A549 (cell line): ENCODE measurements around the gene AQP7. TPM values are rescaled to one million over a fixed set of nuclear protein-coding genes. Genes with fewer than 3 reads are reported as not detected.
"Not testable (repeated sequence)": the region's sequence is repeated elsewhere in the genome, so short reads cannot be mapped to it uniquely, and the experiment has no call there.

Source experiments
- ATAC-seq, 2 experiments: fragments of 200-7000 bp in 1 of 2; fragments of >200 bp in 1 of 2; cut with Nextera tagmentation in 1 of 2; cut with Tn5 transposase in 1 of 2; 3 replicates each; pipeline versions ENCODE4 v1.8.0 to v1.9.1; 2018 to 2020; ENCODE audit warnings: mild to moderate bottlenecking in 1 of 2, moderate library complexity in 1 of 2
- CTCF ChIA-PET: fragments of 300-600 bp; sonication (Branson Sonifier 250); formaldehyde crosslinking; extraction: SDS; loops from one replicate; lab custom pipeline; 2021; ENCODE audit warnings: antibody characterized with exemption, inconsistent platforms; lab: Yijun Ruan, JAX
- POLR2A ChIA-PET: fragments of 350-600 bp; formaldehyde crosslinking; extraction: SDS; loops from one replicate; lab custom pipeline; 2021; ENCODE audit warnings: antibody characterized with exemption, inconsistent platforms; lab: Yijun Ruan, JAX
- DNase-seq, 2 experiments: peaks; one replicate each; pipeline versions ENCODE4 v3.0.0 to v3.0.0-alpha.2; 2011 to 2016; ENCODE audit warnings: low read depth in 1 of 2, low spot score in 1 of 2
- FAIRE-seq: peaks from 2 replicates; lab custom pipeline; 2011; peaks lifted over from hg19 to GRCh38; lab: Jason Lieb, UNC
- H3K27ac ChIP-seq, 2 experiments: fragments of >200 bp; sonication (Bioruptor Twin); formaldehyde crosslinking; 3 replicates each; pipeline ENCODE4 v1.5.1; 2016 to 2017
- H3K4me1 ChIP-seq: fragments of >200 bp; sonication (Bioruptor Twin); formaldehyde crosslinking; 3 replicates; pipeline ENCODE4 v1.6.1; 2016
- H3K4me2 ChIP-seq: fragments of >200 bp; sonication (Bioruptor Twin); formaldehyde crosslinking; 3 replicates; pipeline ENCODE4 v1.6.1; 2016
- H3K4me3 ChIP-seq: fragments of >200 bp; sonication (Bioruptor Twin); formaldehyde crosslinking; 3 replicates; pipeline ENCODE4 v1.5.1; 2016
- H3K9me3 ChIP-seq: fragments of >200 bp; sonication (Bioruptor Twin); formaldehyde crosslinking; 3 replicates; pipeline ENCODE4 v1.6.1; 2016
- BHLHE40 ChIP-seq: IDR thresholded peaks from 2 replicates; pipeline ENCODE4 v1.6.1; 2012; ENCODE audit warnings: low read depth, low read length, inconsistent platforms
- CEBPB ChIP-seq, 2 experiments: fragments of >200 bp in 1 of 2; sonication (Bioruptor Twin) in 1 of 2; formaldehyde crosslinking in 1 of 2; IDR thresholded peaks; 2 replicates each; pipeline ENCODE4 v1.6.1; 2012 to 2016
- CHD2 ChIP-seq: fragments of 150-350 bp; IDR thresholded peaks from 2 replicates; pipeline ENCODE4 v1.6.1; 2014; ENCODE audit warnings: low read length; ENCODE audit not compliant: partially characterized antibody
- ESRRA ChIP-seq: fragments of 150-350 bp; IDR thresholded peaks from 2 replicates; pipeline ENCODE4 v1.6.1; 2014; ENCODE audit warnings: mild to moderate bottlenecking, low read length, borderline replicate concordance
- FOSL2 ChIP-seq, 2 experiments: fragments of 450-650 bp in 1 of 2; fragments of >200 bp in 1 of 2; sonication (Bioruptor Twin) in 1 of 2; formaldehyde crosslinking; IDR thresholded peaks; 2 replicates each; pipeline versions ENCODE4 v1.5.0 to v1.6.1; 2016 to 2020; ENCODE audit warnings: mild to moderate bottlenecking in 1 of 2, moderate library complexity in 1 of 2
- FOXS1 ChIP-seq: fragments of 250-450 bp; sonication (Bioruptor Pico); IDR thresholded peaks from 2 replicates; pipeline ENCODE4 v1.5.0; 2020; ENCODE audit warnings: mild to moderate bottlenecking, moderate library complexity
- GATA3 ChIP-seq: IDR thresholded peaks from 2 replicates; pipeline ENCODE4 v1.6.1; 2012; ENCODE audit warnings: borderline replicate concordance
- JUN ChIP-seq, 2 experiments: fragments of >200 bp; sonication (Bioruptor Twin); formaldehyde crosslinking; IDR thresholded peaks; 2 replicates in 1 of 2; 3 replicates in 1 of 2; pipeline ENCODE4 v1.6.1; 2016 to 2017
- KDM5A ChIP-seq: fragments of 200-600 bp; sonication (generic); IDR thresholded peaks from 2 replicates; pipeline ENCODE4 v1.6.1; 2016; ENCODE audit warnings: antibody characterized with exemption, mild to moderate bottlenecking
- MAFK ChIP-seq: fragments of 450-650 bp; IDR thresholded peaks from 2 replicates; pipeline ENCODE4 v1.6.1; 2014; ENCODE audit not compliant: partially characterized antibody
- MAZ ChIP-seq: fragments of 150-350 bp; IDR thresholded peaks from 2 replicates; pipeline ENCODE4 v1.6.1; 2014; ENCODE audit warnings: antibody characterized with exemption, low read depth, low read length, borderline replicate concordance
- MYC ChIP-seq: IDR thresholded peaks from 2 replicates; pipeline ENCODE4 v1.6.1; 2012; ENCODE audit warnings: mild to moderate bottlenecking, inconsistent platforms, low read length, improper control_type of control experiment, borderline replicate concordance
- NPAS2 ChIP-seq: fragments of 250-450 bp; sonication (Bioruptor Pico); IDR thresholded peaks from 2 replicates; pipeline ENCODE4 v1.8.0; 2022; ENCODE audit warnings: mild to moderate bottlenecking, moderate library complexity, borderline replicate concordance
- POLR2AphosphoS2 ChIP-seq: conservative IDR thresholded peaks from 2 replicates; pipeline ENCODE4 v1.6.1; 2012; ENCODE audit warnings: low read length, improper control_type of control experiment, inconsistent platforms
- RCOR1 ChIP-seq: fragments of 150-350 bp; IDR thresholded peaks from 2 replicates; pipeline ENCODE4 v1.6.1; 2014; ENCODE audit warnings: antibody characterized with exemption, low read length, low read depth
- SMC3 ChIP-seq: fragments of >200 bp; sonication (Bioruptor Twin); formaldehyde crosslinking; IDR thresholded peaks from 3 replicates; pipeline ENCODE4 v1.6.1; 2018; ENCODE audit warnings: inconsistent platforms
- SREBF2 ChIP-seq: fragments of 450-650 bp; IDR thresholded peaks from 2 replicates; pipeline ENCODE4 v1.6.1; 2014; ENCODE audit warnings: mild to moderate bottlenecking, moderate library complexity
- ZC3H11A ChIP-seq: fragments of 450-650 bp; IDR thresholded peaks from 2 replicates; pipeline ENCODE4 v1.6.1; 2014; ENCODE audit warnings: antibody characterized with exemption, mild to moderate bottlenecking
- WGBS: methylation state at CpG from one replicate; pipeline ENCODE4 v1.1.6; 2017; ENCODE audit errors: missing lambda C conversion rate; 5-methylcytosine and 5-hydroxymethylcytosine counted together
- polyA plus RNA-seq, 4 experiments: library from polyadenylated mRNA; depleted of rRNA in 3 of 4; stranded (reverse); fragments of >200 nt; fragmentation: RNase III in 1 of 4; extraction: RNeasy Plus Mini Kit Qiagen cat#74134 plus additional on column Dnase treatment in 1 of 4; gene quantifications; 2 replicates in 3 of 4; 3 replicates in 1 of 4; pipeline ENCODE4 v1.2.3, GENCODE V29; 2011 to 2017
- TF ChIP-seq, protein P1 (sequence below): fragments of >200 bp; sonication (Bioruptor Twin); formaldehyde crosslinking; IDR thresholded peaks from 3 replicates; pipeline ENCODE4 v1.5.1; 2016
- TF ChIP-seq, protein P2 (sequence below): fragments of 150-350 bp; IDR thresholded peaks from 2 replicates; pipeline ENCODE4 v1.6.1; 2014; ENCODE audit warnings: low read depth, mild to moderate bottlenecking, low read length
- TF ChIP-seq, protein P3 (sequence below): fragments of 450-650 bp; IDR thresholded peaks from 2 replicates; pipeline ENCODE4 v1.6.1; 2014; ENCODE audit warnings: antibody characterized with exemption
- TF ChIP-seq, protein P4 (sequence below): fragments of >200 bp; sonication (Bioruptor Twin); formaldehyde crosslinking; IDR thresholded peaks from 2 replicates; pipeline ENCODE4 v1.6.1; 2016

The AQP7 gene
- polyA plus RNA-seq, 2 of the 4 experiments (the other 2 are of a cell fraction) = 0.61 to 1.1 TPM

DNA sequence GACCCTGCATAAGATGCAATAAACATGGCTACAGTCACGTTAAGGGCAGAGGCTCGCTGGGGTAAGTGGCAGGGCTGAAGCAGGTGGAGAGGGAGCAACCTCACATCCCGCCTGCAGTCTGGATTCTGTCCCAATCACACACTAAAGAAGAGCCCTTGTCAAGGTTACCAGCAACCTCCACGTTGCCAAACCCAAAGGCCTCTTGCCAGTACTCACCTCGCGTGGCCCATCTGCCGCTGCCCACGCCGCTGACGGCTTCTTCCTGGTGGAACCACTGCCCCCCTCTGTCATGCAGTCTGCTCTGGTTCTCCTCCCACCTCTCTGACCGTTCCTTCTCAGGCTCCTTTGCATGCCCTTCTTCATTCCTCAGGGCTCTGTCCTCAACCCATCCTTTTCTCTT lies 8.8 kb downstream of the AQP7 start:
- POLR2A ChIA-PET = no interaction called here
- H3K4me1 ChIP-seq = peaks cover 32% of the 10 kb centered on the region
- CTCF ChIA-PET = interaction anchor here (0.9 to 3.4 kb wide), 5 partner anchors 10 to 106 kb away, joined by 4 to 24 read pairs (median 5); partner anchors contain the start of gene AQP7
- H3K27ac ChIP-seq = no peak overlapping the region; a peak in 1 of 6 replicates
- WGBS = 92% methylated on average over 11 of the region's 11 CpGs
- no peak for ATAC-seq
- H3K9me3 ChIP-seq = no peaks in the 10 kb centered on the region
- no peak overlapping the region for H3K4me2 ChIP-seq
- DNase-seq = no peak
- TF ChIP-seq JUN (IDR thresholded peaks at IDR 0.05) (no peak), FOXS1 (CRISPR knock-in tag) (no peak), NPAS2 (CRISPR knock-in tag) (no peak), SREBF2 (no peak), KDM5A (no peak)
- TF ChIP-seq, protein P1, sequence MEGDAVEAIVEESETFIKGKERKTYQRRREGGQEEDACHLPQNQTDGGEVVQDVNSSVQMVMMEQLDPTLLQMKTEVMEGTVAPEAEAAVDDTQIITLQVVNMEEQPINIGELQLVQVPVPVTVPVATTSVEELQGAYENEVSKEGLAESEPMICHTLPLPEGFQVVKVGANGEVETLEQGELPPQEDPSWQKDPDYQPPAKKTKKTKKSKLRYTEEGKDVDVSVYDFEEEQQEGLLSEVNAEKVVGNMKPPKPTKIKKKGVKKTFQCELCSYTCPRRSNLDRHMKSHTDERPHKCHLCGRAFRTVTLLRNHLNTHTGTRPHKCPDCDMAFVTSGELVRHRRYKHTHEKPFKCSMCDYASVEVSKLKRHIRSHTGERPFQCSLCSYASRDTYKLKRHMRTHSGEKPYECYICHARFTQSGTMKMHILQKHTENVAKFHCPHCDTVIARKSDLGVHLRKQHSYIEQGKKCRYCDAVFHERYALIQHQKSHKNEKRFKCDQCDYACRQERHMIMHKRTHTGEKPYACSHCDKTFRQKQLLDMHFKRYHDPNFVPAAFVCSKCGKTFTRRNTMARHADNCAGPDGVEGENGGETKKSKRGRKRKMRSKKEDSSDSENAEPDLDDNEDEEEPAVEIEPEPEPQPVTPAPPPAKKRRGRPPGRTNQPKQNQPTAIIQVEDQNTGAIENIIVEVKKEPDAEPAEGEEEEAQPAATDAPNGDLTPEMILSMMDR = no peak
- H3K4me3 ChIP-seq = no peak overlapping the region
- no peak for FAIRE-seq

DNA sequence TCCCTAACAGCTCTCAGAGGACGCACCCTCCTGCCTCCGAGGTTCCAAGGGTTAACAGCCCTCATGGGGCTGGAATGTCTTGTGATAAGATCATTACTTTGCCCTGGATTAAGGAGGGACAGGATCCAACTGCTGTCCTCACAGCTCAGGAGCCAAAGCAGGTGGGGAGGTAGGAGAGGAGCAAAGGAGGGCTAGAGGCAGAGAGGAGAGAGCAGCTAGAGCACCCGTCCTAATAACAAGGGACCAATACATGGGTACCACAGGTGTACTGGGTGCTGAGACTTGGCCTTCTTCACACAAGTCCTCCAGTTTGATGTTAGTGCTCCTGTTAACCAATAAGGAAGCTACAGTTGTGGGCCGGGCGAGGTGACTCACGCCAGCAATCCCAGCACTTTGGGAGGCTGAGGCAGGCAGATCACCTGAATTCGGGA lies 9.8 kb downstream of the AQP7 start:
- FAIRE-seq, H3K9me3 ChIP-seq, DNase-seq, H3K4me3 ChIP-seq, H3K4me2 ChIP-seq, ATAC-seq, POLR2A ChIA-PET: not testable (repeated sequence)
- 80% methylated on average over 7 of the region's 7 CpGs for WGBS
- H3K4me1 ChIP-seq = peaks cover 32% of the 10 kb centered on the region
- CTCF ChIA-PET = interaction anchor here (0.7 to 3.4 kb wide), 10 partner anchors 10 to 164 kb away, joined by 3 to 24 read pairs (median 4); partner anchors contain the start of gene AQP7
- 0 out of 6 replicates have a peak overlapping the region, but pooled peaks of 1 of the 2 experiments have one; percentile 34 for H3K27ac ChIP-seq

DNA sequence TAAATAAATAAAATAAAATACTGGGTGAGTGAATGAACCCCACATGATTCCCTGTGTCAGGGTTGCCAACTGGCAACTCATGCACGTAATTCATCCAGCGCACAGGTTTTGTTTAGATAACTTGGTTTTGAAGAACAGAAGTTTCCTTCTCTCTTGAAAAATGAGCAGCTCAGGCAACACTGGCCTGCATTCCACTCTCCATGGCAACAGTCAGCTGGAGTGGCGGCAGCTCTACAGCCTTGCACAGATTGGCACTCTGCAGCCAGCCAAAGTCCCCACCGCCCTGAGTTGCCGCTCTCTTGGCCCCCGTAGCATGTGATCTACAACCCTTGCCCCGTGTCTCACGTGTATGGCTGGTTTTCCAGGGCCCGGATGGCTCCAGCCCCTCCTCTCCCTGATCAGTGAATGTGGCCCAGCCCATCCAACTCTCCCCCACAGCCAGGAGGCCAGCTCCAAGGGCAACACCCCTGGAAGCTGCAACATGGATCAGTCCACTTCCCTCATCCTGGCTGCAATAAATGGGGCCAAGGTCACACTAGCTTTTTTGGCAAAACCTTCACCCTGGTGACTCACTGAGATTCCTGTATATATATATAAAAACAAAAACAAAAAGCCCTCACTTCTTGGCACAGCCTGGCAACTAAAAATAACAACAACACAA lies 11.1 kb downstream of the AQP7 start:
- H3K4me3 ChIP-seq; TF ChIP-seq FOSL2 (IDR thresholded peaks at IDR 0.05): not testable (repeated sequence)
- TF ChIP-seq FOSL2 (CRISPR knock-in tag; IDR thresholded peaks at IDR 0.05) (peak; percentile 60), GATA3 (0 out of 2 replicates have a peak, but pooled peaks have one; percentile 30), CEBPB (IDR thresholded peaks at IDR 0.05) (0 out of 4 replicates have a peak, but pooled peaks of 1 of the 2 experiments have one; percentile 14)
- TF ChIP-seq, all 56 proteins: peak for 3; not testable (repeated sequence) for 53
- POLR2A ChIA-PET = interaction anchor here (0.8 to 1.0 kb wide), 2 partner anchors 12 to 82 kb away, joined by 3 read pairs; partner anchors contain the start of gene NOL6
- H3K9me3 ChIP-seq, FAIRE-seq: not testable (repeated sequence)
- DNase-seq (peak in 1 of 2 experiments; percentile 88), ATAC-seq (peak in 1 of 2 experiments; percentile 80; a peak in 3 of 6 replicates)
- Histone ChIP-seq H3K4me2 (peak overlapping the region; percentile 67), H3K27ac (peak overlapping the region; percentile 44 to 81; a peak in 5 of 6 replicates), H3K4me1 (peaks cover 32% of the 10 kb centered on the region)
- WGBS = 15% methylated on average over 3 of the region's 9 CpGs
- CTCF ChIA-PET = interaction anchor here (0.6 to 2.9 kb wide), 7 partner anchors 11 to 126 kb away, joined by 3 to 17 read pairs (median 5); partner anchors contain the start of gene AQP7

DNA sequence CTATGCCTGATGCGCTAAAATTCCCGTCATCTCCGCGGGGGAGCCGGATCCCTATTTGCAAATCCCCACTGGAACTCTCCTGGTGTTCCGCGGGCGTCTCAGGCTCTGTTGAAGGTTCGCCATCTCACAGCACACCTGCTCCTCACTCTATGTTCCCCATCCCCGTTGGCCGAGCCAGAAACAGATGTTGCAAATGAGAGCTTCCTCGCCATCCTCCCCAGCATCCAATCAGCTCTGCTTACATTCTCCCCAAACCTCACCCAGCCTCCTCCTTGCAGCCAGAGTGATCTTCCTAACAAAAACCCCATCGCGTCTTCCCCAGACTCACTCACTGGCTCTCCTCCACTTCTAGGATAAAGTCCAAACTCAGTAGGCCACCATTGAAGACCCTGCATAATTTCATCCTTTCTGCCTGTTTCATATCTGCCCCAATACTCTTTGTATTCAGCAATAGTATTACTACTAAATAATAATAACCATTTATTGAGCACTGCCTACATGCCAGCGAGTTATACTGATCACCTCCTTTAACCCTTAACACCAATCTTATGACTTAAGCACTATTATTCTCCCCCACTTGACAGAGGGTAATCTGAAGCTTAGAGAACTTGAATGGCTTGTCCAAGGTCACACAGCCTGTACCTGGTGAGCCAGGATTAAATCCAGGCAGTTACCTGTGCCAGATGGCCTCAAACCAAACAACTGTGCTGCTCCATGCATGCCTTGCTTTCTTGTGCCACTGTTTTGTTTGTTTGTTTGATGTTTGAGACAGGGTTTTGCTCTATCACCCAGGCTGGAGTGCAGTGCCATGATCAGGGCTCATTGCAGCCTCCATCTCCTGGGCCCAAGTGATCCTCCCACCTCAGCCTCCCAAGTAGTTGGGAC lies 14.0 kb downstream of the AQP7 start:
- H3K4me1 ChIP-seq = peaks cover 22% of the 10 kb centered on the region
- DNase-seq (no peak), FAIRE-seq (no peak), ATAC-seq (no peak; a peak in 1 of 6 replicates)
- no peak overlapping the region for H3K27ac ChIP-seq
- no peaks in the 10 kb centered on the region for H3K9me3 ChIP-seq
- POLR2A ChIA-PET = no interaction called here
- H3K4me2 ChIP-seq = no peak overlapping the region
- no peak overlapping the region for H3K4me3 ChIP-seq
- WGBS = 92% methylated on average over 15 of the region's 15 CpGs
- CTCF ChIA-PET = interaction anchor here (1.0 to 2.4 kb wide), 3 partner anchors 13 to 27 kb away, joined by 4 to 17 read pairs (median 6); no protein-coding TSS in a partner anchor
- TF ChIP-seq RCOR1 (no peak), MAFK (no peak), ESRRA (no peak), BHLHE40 (no peak), MAZ (no peak), POLR2AphosphoS2 (no peak), MYC (no peak), CEBPB (IDR thresholded peaks at IDR 0.05) (no peak), CHD2 (no peak), ZC3H11A (no peak), SMC3 (no peak)
- TF ChIP-seq, protein P2, sequence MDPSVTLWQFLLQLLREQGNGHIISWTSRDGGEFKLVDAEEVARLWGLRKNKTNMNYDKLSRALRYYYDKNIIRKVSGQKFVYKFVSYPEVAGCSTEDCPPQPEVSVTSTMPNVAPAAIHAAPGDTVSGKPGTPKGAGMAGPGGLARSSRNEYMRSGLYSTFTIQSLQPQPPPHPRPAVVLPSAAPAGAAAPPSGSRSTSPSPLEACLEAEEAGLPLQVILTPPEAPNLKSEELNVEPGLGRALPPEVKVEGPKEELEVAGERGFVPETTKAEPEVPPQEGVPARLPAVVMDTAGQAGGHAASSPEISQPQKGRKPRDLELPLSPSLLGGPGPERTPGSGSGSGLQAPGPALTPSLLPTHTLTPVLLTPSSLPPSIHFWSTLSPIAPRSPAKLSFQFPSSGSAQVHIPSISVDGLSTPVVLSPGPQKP = no peak
- TF ChIP-seq, protein P3, sequence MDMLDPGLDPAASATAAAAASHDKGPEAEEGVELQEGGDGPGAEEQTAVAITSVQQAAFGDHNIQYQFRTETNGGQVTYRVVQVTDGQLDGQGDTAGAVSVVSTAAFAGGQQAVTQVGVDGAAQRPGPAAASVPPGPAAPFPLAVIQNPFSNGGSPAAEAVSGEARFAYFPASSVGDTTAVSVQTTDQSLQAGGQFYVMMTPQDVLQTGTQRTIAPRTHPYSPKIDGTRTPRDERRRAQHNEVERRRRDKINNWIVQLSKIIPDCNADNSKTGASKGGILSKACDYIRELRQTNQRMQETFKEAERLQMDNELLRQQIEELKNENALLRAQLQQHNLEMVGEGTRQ = no peak
- TF ChIP-seq, protein P4, sequence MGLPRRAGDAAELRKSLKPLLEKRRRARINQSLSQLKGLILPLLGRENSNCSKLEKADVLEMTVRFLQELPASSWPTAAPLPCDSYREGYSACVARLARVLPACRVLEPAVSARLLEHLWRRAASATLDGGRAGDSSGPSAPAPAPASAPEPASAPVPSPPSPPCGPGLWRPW = no peak
